ENCODE data around the gene LONRF2.
"Not testable (repeated sequence)": the region's sequence is repeated elsewhere in the genome, so short reads cannot be mapped to it uniquely, and the experiment has no call there.

LONRF2 gene

GRCh38 chr2:100321866-100322820, at the start of gene LONRF2:
Gene LONRF2 (minus strand): TSS chr2:100322501. CDS start chr2:100322093, 408 bp downstream.
- Histone ChIP-seq H3K27me3 (ENCODE audit: control insufficient read depth, low read length) (peaks cover 46% of the 10 kb centered on the region), H3K4me1 (ENCODE audit: control insufficient read depth, low read length) (no peaks in the 10 kb centered on the region)

GRCh38 chr2:100367163-100367562, 44.9 kb upstream of the LONRF2 start:
- Histone ChIP-seq H3K36me3 (ENCODE audit: control insufficient read depth, low read length) (no peaks in the 10 kb centered on the region), H4K20me1 (ENCODE audit: control insufficient read depth, insufficient read depth, low read depth, low read length) (no peaks in the 10 kb centered on the region), H3F3A (ENCODE audit: control insufficient read depth, insufficient read depth) (no peaks in the 10 kb centered on the region), H3K9me2 (replicated peaks; ENCODE audit: control insufficient read depth, low read length) (no peaks in the 10 kb centered on the region), H3K27me3 (ENCODE audit: control insufficient read depth, low read length) (peaks cover 17% of the 10 kb centered on the region; the same call in 1 of the 2 replicates), H3K9me3 (ENCODE audit: control insufficient read depth, insufficient read depth, low read length) (no peaks in the 10 kb centered on the region), H3K4me3 (ENCODE audit: low read length) (no peak overlapping the region), H3K79me2 (ENCODE audit: control insufficient read depth, low read length) (no peaks in the 10 kb centered on the region), H3K27ac (ENCODE audit: low read depth, low read length) (no peak overlapping the region), H3K4me2 (ENCODE audit: low read length) (no peak overlapping the region), H3K4me1 (ENCODE audit: control insufficient read depth, low read length) (no peaks in the 10 kb centered on the region)
- TF ChIP-seq EZH2phosphoT487 (IDR thresholded peaks at IDR 0.05; ENCODE audit: borderline replicate concordance, low read length) = no peak
- no peak for TF ChIP-seq CTCF (IDR thresholded peaks at IDR 0.05; ENCODE audit: low read depth, low read length, poor library complexity, severe bottlenecking)

More at GRCh38 chr2:100321866-100322820, at the start of gene LONRF2:
- Histone ChIP-seq H3F3A (ENCODE audit: control insufficient read depth, insufficient read depth) (no peaks in the 10 kb centered on the region), H3K79me2 (ENCODE audit: control insufficient read depth, low read length) (no peaks in the 10 kb centered on the region), H3K4me2 (ENCODE audit: low read length) (no peak within 1 kb of the TSS), H3K36me3 (ENCODE audit: control insufficient read depth, low read length) (no peaks in the 10 kb centered on the region), H3K9me2 (replicated peaks; ENCODE audit: control insufficient read depth, low read length) (no peaks in the 10 kb centered on the region), H3K9me3 (ENCODE audit: control insufficient read depth, insufficient read depth, low read length) (peaks cover 11% of the 10 kb centered on the region; the same call in 1 of the 2 replicates), H3K27ac (ENCODE audit: low read depth, low read length) (no peak within 1 kb of the TSS), H3K4me3 (ENCODE audit: low read length) (no peak within 1 kb of the TSS), H4K20me1 (ENCODE audit: control insufficient read depth, insufficient read depth, low read depth, low read length) (no peaks in the 10 kb centered on the region)
- TF ChIP-seq CTCF (IDR thresholded peaks at IDR 0.05; ENCODE audit: low read depth, low read length, poor library complexity, severe bottlenecking) (no peak), EZH2phosphoT487 (IDR thresholded peaks at IDR 0.05; ENCODE audit: borderline replicate concordance, low read length) (no peak; the same call in 1 of the 2 replicates)

DNA sequence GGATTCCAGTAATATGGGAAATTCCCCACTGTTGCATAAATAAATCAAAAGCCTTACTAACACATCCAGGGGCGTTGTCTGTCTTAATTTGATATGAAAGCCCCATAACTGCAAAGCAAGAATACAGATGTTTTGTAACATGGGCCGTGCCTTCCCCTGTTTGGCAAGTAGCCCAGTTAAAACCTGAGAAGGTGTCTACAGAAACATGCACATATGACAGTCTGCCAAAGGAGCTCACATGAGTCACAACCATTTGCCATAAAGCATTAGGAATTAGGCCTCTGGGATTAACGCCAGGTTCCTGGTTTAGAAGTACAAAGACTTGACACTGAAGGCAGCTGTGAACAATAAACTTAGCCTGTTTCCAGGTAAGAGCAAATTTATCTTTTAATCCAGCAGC, 43.1 kb upstream of the LONRF2 start:
- H3K9me2 ChIP-seq (replicated peaks; ENCODE audit: control insufficient read depth, low read length) = no peaks in the 10 kb centered on the region
- no peaks in the 10 kb centered on the region for H3K36me3 ChIP-seq (ENCODE audit: control insufficient read depth, low read length)
- H3K4me2 ChIP-seq (ENCODE audit: low read length) = no peak overlapping the region
- no peaks in the 10 kb centered on the region for H4K20me1 ChIP-seq (ENCODE audit: control insufficient read depth, insufficient read depth, low read depth, low read length)
- TF ChIP-seq EZH2phosphoT487 (IDR thresholded peaks at IDR 0.05; ENCODE audit: borderline replicate concordance, low read length) = no peak
- TF ChIP-seq CTCF (IDR thresholded peaks at IDR 0.05; ENCODE audit: low read depth, low read length, poor library complexity, severe bottlenecking) = no peak
- no peaks in the 10 kb centered on the region for H3K9me3 ChIP-seq (ENCODE audit: control insufficient read depth, insufficient read depth, low read length)
- H3K27me3 ChIP-seq (ENCODE audit: control insufficient read depth, low read length) = 0 out of 2 replicates have a peak, but pooled peaks cover 9% of the 10 kb centered on the region
- no peak overlapping the region for H3K27ac ChIP-seq (ENCODE audit: low read depth, low read length)
- H3K4me1 ChIP-seq (ENCODE audit: control insufficient read depth, low read length) = no peaks in the 10 kb centered on the region
- H3K4me3 ChIP-seq (ENCODE audit: low read length) = no peak overlapping the region
- H3F3A ChIP-seq (ENCODE audit: control insufficient read depth, insufficient read depth) = no peaks in the 10 kb centered on the region
- H3K79me2 ChIP-seq (ENCODE audit: control insufficient read depth, low read length) = no peaks in the 10 kb centered on the region

GRCh38 chr2:100362269-100362668, 40.0 kb upstream of the LONRF2 start:
- not testable (repeated sequence) for H3K9me3 ChIP-seq (ENCODE audit: control insufficient read depth, insufficient read depth, low read length); H4K20me1 ChIP-seq (ENCODE audit: control insufficient read depth, insufficient read depth, low read depth, low read length); H3K36me3 ChIP-seq (ENCODE audit: control insufficient read depth, low read length)

More at GRCh38 chr2:100362269-100362668, 40.0 kb upstream of the LONRF2 start:
- H3K4me2 ChIP-seq (ENCODE audit: low read length); H3K79me2 ChIP-seq (ENCODE audit: control insufficient read depth, low read length); H3K4me1 ChIP-seq (ENCODE audit: control insufficient read depth, low read length); H3F3A ChIP-seq (ENCODE audit: control insufficient read depth, insufficient read depth); H3K4me3 ChIP-seq (ENCODE audit: low read length); H3K9me2 ChIP-seq (replicated peaks; ENCODE audit: control insufficient read depth, low read length); H3K27me3 ChIP-seq (ENCODE audit: control insufficient read depth, low read length); H3K27ac ChIP-seq (ENCODE audit: low read depth, low read length): not testable (repeated sequence)

Data from DOHH2 (cell line).